K562 (cell line): ENCODE results near the gene GTPBP1. TPM values are rescaled to one million over a fixed set of nuclear protein-coding genes. Genes with fewer than 3 reads are reported as not detected.

Source experiments
- CCAR2 ChIP-seq: fragments of 200-400 bp; formaldehyde crosslinking; IDR thresholded peaks from 2 replicates; pipeline ENCODE4 v1.6.1; 2017; ENCODE audit warnings: mild to moderate bottlenecking, low read depth, low read length
- CSDE1 ChIP-seq, 2 experiments: fragments of 450-650 bp; IDR thresholded peaks; 2 replicates each; pipeline ENCODE4 v1.6.1; 2016; ENCODE audit warnings: mild to moderate bottlenecking in 1 of 2
- DDX20 ChIP-seq: fragments of 450-650 bp; IDR thresholded peaks from 2 replicates; pipeline ENCODE4 v1.6.1; 2016; ENCODE audit warnings: missing genetic modification characterization, low read depth, mild to moderate bottlenecking, missing compliant biosample characterization, moderate library complexity
- EHMT2 ChIP-seq: fragments of 450-650 bp; IDR thresholded peaks from 2 replicates; pipeline ENCODE4 v1.6.1; 2018; ENCODE audit warnings: antibody characterized with exemption
- FOXA1 ChIP-seq: fragments of 450-650 bp; IDR thresholded peaks from 2 replicates; pipeline ENCODE4 v1.6.1; 2016; ENCODE audit warnings: mild to moderate bottlenecking, borderline replicate concordance
- MLLT1 ChIP-seq, 2 experiments: fragments of 450-650 bp; IDR thresholded peaks; 2 replicates each; pipeline ENCODE4 v1.6.1; 2016
- PHF21A ChIP-seq: fragments of 450-650 bp; IDR thresholded peaks from 2 replicates; pipeline ENCODE4 v1.6.1; 2017; ENCODE audit warnings: low read depth, borderline replicate concordance
- RBBP5 ChIP-seq: fragments of 200-600 bp; sonication (generic); IDR thresholded peaks from 2 replicates; pipeline ENCODE4 v1.6.1; 2012; ENCODE audit warnings: borderline replicate concordance, mild to moderate bottlenecking, low read length, control low read depth, inconsistent platforms; ENCODE audit not compliant: insufficient read depth, poor library complexity, severe bottlenecking
- SREBF2 ChIP-seq: sonication (generic); formaldehyde crosslinking; IDR thresholded peaks from 2 replicates; pipeline ENCODE4 v1.4.0; 2020; ENCODE audit warnings: mild to moderate bottlenecking, missing genetic modification reagents
- ZBTB12 ChIP-seq: fragments of 250-450 bp; sonication (Bioruptor Pico); IDR thresholded peaks from 2 replicates; pipeline ENCODE4 v1.4.0; 2020
- ZNF384 ChIP-seq: IDR thresholded peaks from 2 replicates; pipeline ENCODE4 v1.6.1; 2012; ENCODE audit warnings: low read depth, low read length, improper control_type of control experiment
- ZNF551 ChIP-seq: fragments of 250-450 bp; sonication (Bioruptor Pico); IDR thresholded peaks from 2 replicates; pipeline ENCODE4 v1.5.0; 2021; ENCODE audit warnings: mild to moderate bottlenecking, moderate library complexity
- ZNF586 ChIP-seq: fragments of 450-650 bp; formaldehyde crosslinking; conservative IDR thresholded peaks from 2 replicates; pipeline ENCODE4 v1.4.0; 2020; ENCODE audit warnings: mild to moderate bottlenecking, moderate library complexity
- polyA plus RNA-seq, 8 experiments: library from polyadenylated mRNA; depleted of rRNA in 4 of 8; stranded (reverse) in 5 of 8; unstranded in 3 of 8; fragments of >200 nt; fragmentation: Nextera tagmentation in 2 of 8; fragmentation: Illumina TruSeq in 1 of 8; extraction: Ambion mirVana in 2 of 8; extraction: Trizol in 1 of 8; gene quantifications; 2 replicates each; pipeline versions ENCODE4 v1.2.1 to v1.2.3, GENCODE V29; 2011 to 2014; ENCODE audit warnings: inconsistent platforms in 1 of 8, missing spikeins in 1 of 8
- total RNA-seq, 7 experiments: library from RNA; depleted of rRNA in 6 of 7; stranded (reverse); fragments of >200 nt in 6 of 7; fragmentation: Illumina TruSeq in 2 of 7; extraction: Trizol in 2 of 7; gene quantifications; 2 replicates each; pipeline versions ENCODE4 v1.2.1 to v1.2.3, GENCODE V29; 2011 to 2021; ENCODE audit warnings: low replicate concordance in 1 of 7
- TF ChIP-seq, protein P1 (sequence below): fragments of 450-650 bp; conservative IDR thresholded peaks from 2 replicates; pipeline ENCODE4 v1.6.1; 2016; ENCODE audit warnings: missing genetic modification characterization, low read depth, mild to moderate bottlenecking, missing compliant biosample characterization, moderate library complexity
- TF ChIP-seq, protein P2 (sequence below), 2 experiments: fragments of 450-650 bp in 1 of 2; sonication (generic) in 1 of 2; formaldehyde crosslinking in 1 of 2; IDR thresholded peaks; 2 replicates each; pipeline versions ENCODE4 v1.7.1 to v1.9.0; 2016 to 2022; ENCODE audit warnings: inconsistent platforms in 1 of 2, mild to moderate bottlenecking in 1 of 2, missing genetic modification reagents in 1 of 2

The GTPBP1 gene
- total and polyA plus RNA-seq, 9 of the 15 experiments (the other 6 are each of a cell fraction or from before 2014, with no cell fraction given) = 0.83 to 53.2 (median 23.3) TPM

GRCh38 chr22:38755911-38756532 lies 50.3 kb downstream of the GTPBP1 start, which contains the start of gene SUN2 (continued):
- TF ChIP-seq DDX20 (no peak), CCAR2 (no peak), ZBTB12 (CRISPR knock-in tag) (no peak), RBBP5 (no peak), EHMT2 (no peak), MLLT1 (IDR thresholded peaks at IDR 0.05) (no peak), ZNF384 (no peak), FOXA1 (no peak), CSDE1 (IDR thresholded peaks at IDR 0.05) (no peak), ZNF586 (CRISPR knock-in tag) (no peak), PHF21A (no peak), ZNF551 (CRISPR knock-in tag) (no peak), SREBF2 (CRISPR knock-in tag) (no peak)
- TF ChIP-seq, protein P1, sequence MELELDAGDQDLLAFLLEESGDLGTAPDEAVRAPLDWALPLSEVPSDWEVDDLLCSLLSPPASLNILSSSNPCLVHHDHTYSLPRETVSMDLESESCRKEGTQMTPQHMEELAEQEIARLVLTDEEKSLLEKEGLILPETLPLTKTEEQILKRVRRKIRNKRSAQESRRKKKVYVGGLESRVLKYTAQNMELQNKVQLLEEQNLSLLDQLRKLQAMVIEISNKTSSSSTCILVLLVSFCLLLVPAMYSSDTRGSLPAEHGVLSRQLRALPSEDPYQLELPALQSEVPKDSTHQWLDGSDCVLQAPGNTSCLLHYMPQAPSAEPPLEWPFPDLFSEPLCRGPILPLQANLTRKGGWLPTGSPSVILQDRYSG (tag) = no peak
- TF ChIP-seq, protein P2, sequence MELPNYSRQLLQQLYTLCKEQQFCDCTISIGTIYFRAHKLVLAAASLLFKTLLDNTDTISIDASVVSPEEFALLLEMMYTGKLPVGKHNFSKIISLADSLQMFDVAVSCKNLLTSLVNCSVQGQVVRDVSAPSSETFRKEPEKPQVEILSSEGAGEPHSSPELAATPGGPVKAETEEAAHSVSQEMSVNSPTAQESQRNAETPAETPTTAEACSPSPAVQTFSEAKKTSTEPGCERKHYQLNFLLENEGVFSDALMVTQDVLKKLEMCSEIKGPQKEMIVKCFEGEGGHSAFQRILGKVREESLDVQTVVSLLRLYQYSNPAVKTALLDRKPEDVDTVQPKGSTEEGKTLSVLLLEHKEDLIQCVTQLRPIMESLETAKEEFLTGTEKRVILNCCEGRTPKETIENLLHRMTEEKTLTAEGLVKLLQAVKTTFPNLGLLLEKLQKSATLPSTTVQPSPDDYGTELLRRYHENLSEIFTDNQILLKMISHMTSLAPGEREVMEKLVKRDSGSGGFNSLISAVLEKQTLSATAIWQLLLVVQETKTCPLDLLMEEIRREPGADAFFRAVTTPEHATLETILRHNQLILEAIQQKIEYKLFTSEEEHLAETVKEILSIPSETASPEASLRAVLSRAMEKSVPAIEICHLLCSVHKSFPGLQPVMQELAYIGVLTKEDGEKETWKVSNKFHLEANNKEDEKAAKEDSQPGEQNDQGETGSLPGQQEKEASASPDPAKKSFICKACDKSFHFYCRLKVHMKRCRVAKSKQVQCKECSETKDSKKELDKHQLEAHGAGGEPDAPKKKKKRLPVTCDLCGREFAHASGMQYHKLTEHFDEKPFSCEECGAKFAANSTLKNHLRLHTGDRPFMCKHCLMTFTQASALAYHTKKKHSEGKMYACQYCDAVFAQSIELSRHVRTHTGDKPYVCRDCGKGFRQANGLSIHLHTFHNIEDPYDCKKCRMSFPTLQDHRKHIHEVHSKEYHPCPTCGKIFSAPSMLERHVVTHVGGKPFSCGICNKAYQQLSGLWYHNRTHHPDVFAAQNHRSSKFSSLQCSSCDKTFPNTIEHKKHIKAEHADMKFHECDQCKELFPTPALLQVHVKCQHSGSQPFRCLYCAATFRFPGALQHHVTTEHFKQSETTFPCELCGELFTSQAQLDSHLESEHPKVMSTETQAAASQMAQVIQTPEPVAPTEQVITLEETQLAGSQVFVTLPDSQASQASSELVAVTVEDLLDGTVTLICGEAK (IDR thresholded peaks at IDR 0.05) = no peak; the same call in 1 of the 2 replicates
- TF ChIP-seq, protein P2 (CRISPR knock-in tag; IDR thresholded peaks at IDR 0.05) = no peak
